NCI-H345 treated with DMSO at 0.1 percent for 48 hours (cell line): ENCODE results near the gene DACH1.
"Not testable (repeated sequence)": the region's sequence is repeated elsewhere in the genome, so short reads cannot be mapped to it uniquely, and the experiment has no call there.

Experiments
- DNase-seq: peaks from one replicate; lab custom pipeline; 2025; ENCODE audit not compliant: unreplicated experiment; lab: John Stamatoyannopoulos, UW

Gene DACH1

DNA sequence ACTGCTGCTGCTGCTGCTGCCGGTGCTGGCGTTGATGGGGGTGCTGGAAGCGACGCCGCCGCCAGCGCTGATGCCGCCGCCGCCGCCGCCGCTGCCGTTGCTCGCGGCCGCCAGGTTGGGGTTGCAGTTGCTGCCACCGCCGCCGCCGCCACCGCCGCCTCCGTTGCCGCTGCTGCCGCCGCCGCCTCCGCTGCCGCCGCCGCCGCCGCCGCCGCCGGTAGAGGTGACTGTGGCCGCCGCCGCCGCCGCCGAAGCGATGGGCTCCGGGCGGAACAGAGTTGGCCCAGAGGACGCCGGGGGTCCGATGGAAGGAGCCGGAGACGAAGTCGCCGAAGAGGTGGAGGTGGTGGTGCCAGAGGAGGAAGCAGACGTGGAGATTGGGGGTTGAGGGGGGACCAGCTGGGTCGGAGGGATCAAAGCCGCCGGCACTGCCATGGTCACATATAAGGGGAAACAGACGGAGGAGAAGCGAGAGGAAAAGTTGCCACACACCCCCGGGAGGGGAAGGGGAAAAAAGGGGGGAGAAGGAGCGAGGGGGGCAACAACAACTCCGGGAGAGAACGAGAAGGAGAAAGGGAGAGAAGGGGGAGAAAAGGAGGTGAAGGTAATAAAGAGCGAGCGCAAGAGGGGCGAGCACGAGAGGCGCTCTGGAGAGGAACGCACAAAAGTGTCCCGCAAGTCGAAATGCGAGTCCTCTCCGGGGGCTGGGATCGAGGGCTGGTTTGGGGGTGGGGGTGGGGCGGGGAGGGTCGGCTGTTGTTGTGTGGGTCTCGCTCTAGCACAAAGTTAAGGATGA is 471 bp downstream of the DACH1 start:
- no peak for DNase-seq

DNA sequence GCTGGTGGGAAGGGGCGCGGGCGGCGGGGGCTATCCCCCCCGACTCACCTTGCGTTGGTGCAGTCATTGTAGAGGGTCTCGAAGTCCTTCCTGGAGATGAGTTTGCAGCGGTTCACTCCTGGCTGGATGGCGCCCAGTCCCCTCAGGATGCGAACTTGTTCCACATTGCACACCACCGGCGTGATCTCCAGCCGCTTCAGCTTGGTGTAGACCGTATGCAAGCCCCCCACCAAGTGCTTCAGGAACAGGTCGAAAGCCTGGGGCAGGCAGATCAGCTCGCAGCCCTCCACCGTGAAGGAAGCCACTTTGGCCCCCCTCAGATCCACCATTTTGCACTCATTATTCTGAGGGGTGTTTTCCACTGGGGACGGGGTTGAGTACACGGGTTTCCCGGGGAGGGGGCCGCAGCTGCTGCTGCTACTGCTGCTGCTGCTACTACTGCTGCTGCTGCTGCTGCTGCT is 1.1 kb downstream of the DACH1 start:
- DNase-seq, result no peak

DNA sequence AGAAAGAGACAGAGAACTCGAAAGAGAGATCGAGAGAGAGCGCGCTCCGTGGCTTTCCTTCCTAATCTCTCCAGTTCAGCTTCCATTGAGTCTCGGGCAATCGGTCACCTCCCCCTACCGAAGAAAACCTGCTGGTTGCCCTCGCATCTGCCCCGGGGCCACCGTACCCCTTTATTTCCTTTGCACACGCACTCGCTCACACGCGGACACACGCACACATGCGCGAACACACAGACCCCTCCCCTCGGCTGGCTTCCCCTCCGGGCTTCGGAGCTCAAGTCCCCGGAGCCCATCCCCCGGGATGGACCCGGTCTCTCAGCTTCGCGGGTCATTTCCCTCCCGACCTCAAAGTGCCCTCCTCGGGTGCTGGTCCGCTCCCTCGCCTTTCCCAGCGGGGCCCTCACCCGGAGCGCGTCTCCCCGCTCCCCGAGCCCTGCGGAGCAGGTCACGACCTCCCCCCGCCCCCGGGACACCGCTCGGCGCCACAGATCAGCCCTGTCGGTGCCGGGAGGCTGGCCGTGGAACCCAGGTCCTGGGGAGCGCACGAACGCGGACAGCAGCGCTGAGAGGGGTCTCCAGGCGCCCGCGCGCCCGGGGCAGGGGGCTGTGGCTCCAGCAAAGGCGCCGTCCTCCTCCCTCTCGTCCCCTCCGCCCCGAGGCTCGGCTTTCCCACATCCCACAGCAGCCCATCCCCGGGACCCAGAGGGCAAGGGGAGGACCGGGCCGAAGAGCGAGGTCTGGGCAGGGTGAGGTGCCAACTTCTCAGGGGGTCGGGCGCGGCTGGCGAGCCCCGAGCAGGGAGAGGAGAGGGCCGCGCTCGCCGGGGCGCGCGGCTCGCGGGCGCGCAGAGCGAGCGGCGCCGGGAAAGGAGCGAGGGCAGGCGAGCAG is 1.8 kb downstream of the DACH1 start:
- DNase-seq, result peak; percentile 36

DNA sequence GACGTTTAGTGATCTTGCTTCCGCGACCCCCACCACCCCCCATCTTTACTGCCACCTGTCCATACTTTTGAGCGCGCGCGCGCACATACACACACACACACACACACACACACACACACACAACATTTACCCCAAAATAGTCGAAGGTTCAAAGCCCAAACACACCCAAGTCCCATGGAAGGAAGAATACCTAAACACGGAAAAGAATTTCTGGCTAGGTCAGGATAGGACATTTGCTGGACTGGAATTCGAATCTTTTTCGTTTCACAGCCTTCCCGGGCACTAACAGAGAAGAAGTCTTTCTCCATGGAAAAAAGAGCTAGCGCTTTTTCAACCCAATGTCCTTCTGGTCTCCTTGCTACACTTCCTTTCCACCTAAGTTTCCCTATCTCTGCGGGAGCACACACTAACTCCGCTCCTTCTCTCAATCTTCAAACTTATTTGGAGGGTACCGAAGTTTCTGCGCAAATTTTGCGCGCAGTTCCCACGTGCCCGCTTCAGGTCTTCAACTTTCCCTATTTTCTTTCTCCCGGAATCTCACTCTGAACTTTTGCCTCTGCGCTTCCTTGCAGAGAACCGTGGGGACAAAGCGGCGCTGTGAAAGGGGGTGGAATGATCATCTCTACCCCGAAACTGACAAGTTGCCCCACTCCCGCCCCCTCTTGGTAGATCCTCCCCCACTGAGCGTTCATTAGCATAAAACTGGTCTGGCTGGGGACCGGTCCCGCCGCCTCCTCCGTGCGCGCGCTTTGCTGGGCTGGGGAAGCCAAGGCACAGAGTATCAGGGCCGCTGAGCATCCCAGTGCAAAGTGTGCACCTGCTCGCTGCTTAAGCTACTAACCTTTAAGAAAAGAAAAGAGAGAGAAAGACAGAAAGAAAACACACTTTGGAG is 2.7 kb downstream of the DACH1 start:
- no peak for DNase-seq

DNA sequence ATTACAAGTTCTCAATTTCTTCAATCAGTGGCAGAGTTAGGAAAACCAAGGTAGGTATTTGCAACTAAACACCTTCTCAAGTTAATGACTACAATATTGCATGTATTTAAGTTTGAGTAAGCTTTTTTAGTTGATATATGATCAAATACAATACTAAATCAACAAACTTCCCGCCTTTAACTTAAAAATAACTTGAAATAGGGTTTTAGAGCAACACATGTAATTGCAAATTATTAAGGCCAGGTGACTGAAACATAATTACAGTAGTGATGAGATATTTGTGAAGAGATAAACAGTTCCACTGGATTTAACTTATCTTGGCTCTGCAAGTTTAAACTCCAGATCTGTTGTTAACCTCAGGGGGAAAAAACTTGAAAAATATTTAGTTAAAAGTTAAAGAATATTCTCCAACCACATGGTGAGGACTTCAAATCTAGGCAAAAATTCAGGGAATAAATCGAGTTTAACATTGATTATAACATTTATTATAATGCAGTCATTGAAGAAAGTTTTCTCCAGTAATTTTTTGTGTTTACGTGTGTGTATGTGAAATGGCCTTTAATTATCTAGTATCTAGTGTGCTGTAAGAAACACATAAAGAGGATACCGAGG is 3.6 kb downstream of the DACH1 start:
- no peak for DNase-seq

DNA sequence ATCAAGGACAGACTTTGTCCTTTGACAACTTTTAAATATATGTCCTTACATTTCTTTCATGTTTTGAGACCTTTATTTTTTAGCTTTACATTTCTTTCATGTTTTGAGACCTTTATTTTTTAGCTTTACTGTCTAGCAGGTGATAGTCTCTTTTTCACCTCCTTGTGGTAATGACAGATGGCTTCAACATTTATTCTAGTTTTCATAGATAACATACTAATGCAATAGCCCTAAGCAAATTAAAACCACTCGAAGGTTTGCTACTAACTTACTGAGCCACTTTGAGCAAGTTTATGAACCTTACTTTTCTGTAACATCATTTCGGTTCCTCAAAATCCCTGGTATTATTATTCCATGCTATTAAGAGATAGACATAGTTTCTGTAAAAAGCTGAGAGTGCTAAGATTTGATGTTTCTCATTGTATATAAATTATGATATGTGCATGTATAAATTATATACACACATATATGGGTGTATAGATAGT is 4.5 kb downstream of the DACH1 start:
- DNase-seq, result no peak

DNA sequence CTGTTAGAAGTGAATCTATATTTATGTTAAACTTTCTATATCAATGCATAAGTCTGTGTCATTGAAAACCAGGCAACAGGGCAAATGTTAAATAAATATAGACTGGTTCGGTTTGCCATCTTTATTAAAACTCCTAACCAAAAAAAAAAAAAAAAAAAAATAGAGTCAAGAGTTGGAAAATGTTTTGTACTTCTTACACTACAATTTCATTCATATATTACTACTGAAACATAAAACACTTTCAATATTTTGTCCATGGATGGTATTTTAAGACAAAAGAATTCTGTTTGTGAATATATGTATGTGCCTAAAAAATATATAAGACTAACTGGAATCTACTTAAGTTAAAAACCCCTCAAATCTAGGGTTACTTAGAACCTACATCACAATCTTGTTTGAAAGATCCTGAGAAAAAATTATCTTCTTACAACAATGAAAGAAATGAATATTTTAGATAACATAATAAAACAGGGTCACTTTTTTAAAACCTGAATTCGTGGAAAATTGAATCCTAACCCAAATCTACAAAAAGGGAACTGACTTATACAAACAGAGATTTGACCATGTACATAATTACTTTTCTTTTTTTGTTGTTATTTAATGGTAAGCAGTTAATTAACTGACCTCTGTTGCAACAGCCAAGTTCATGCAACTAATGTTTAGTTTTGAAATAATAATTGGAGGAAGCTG is 5.1 kb downstream of the DACH1 start:
- no peak for DNase-seq

DNA sequence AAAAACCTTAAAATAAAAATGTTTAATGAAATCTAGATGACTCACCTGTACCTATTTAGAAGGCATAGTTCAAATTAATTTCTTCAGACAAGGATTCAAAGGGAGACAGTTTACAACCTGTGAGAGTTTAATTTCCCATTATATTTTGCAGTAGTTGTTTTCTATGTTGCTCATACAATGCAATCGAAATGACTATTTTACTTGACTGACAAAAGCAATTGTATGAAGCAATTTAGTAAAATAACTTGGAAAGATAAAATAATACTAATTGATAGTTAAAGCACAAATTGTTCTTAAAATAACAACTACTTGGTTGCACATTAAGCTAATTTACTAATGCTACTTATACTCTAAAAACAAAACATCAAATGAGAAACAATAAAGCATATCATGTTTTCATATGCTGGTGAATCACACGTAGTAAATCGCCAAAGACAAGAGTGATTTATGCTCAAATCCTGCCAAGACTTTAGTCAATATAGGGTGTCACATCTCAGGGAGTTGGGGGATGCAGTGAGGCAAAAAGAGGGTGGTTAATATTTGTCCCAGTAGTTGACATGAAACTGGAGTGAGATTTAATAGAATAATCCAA is 6.4 kb downstream of the DACH1 start:
- DNase-seq, result no peak

DNA sequence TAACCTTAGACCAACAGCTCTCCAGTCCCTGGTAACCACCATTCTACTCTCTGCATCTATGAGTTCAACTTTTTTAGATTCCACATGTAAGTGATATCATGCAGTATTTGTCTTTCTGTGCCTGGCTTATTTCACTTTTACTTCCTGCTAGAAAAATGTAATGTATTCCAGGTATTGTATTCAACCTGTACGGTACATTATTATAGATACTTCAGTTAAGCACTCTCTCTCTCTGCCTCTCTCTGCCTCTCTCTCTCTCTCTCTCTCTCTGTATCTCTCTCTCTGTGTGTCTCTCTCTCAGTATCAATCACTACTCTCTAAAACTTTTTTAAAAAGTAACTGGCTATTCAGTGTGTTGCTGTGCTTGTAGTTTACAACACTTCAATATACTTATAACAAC is 8.4 kb downstream of the DACH1 start:
- DNase-seq, result no peak

DNA sequence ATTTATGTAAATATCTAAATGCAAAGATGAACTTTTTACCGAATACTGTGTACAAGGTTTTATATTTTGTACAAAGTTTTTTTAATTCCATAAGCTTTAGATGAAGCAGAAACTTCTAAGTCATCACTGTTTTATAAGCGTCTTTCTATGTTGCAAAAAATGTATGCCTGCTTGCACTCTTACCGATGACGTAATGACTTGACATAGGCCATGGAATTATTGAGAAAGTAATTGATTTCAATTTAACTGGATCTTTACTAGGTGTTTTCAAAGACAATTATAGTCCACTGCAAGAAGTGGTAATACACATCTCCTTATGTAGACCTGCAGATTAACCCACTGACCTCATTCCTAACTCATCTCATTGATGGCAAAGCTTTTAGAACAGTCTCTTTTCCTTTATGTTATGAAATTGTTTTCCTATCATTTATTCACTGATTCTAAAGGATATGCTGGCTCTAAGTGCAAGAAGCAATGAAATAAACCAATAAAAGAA is 10.4 kb downstream of the DACH1 start:
- DNase-seq, result no peak

DNA sequence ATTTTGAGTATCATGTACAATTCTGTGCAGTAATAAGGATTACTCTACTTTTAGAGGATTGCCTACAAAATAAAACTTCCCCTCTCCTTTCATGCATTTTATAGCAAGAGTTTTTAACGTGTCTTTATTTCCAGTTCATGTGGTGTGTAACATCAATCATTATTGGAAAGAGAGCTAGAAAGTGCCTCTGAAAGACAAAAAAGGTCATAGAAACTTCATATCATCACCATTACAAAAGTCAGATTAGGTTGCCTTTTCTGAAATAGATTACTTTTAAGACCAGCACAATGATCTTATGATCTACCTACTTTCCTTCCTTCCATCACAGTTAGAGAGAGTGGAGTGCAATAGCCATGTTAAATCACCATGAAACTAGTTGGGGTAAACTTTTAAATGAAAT is 12.6 kb downstream of the DACH1 start:
- no peak for DNase-seq

DNA sequence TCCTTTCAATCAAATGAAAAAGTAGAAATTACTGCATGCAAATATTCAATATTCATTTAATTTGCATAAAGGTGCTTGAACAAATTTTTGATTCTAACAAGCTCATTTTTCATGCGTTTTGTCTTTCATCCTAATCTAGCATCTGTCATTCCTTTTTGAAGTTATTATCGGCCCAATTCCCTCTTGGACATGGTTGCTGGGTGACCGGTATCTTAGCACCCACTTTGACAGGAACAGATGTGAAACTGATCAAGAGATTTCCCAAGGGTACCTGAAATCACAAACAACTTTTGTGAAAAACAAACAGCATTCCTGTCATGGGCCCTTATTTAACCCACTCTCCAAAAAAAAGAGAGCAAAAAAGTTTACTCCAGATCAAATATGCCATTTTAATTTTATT is 13.3 kb downstream of the DACH1 start:
- no peak for DNase-seq

DNA sequence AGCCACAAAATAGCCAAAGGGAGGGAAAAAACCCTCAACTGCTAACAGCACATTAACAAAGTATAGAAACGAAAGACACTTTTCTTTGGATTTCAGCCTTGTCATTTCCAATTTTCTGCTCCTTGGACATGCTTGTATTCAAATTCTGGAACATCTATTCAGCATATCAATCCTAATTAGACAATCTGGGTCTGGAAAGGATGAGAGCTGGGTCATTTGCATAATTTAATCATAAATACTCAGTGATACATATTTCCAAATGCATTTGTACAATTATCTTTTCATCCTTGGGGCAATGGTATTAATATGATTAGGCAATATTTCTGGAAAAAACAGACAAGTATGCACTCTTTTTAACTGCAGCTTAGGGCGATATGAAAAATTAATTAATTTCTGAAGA is 14.3 kb downstream of the DACH1 start:
- DNase-seq, result no peak

DNA sequence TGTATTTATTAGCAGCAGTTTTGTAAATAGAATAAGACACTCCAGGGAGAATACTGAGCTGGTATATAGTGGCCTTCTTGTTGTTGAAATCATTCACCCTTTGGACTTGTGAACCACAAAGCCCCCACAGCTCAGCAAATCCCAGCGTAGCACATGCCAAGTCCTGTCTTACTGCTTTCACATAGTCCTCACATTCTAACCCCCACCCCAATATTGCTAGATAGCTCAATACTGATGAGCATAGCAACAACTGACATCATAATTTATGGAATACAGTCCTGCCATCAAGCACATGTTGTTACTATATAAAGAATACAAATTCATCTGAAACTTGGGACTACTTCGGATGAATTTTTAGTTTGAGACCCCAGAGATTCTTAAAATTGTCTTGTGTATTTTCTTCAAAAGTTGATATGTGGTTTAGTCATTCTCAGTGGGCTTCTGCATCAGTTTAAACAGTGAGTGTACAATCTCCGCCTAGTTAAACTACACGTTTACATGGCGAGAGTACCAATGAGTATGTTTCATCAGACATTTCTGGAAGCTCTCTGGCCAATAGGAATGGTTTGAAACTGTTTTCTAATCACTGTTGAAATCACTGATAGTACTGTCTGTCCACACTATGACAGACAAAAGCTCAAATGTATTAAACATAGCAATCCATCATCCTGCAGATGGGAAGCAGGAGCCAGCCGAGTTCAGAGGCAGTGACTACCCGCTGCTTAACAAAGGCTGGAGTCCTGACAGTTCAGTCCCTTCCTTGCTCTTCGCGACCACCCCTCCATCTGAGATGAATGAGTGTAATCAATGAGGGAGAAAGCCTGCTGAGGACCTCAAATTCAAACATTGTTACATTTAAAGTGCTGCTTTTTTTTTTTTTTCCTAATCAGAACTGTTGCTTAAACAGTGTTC is 15.2 kb downstream of the DACH1 start:
- no peak for DNase-seq

DNA sequence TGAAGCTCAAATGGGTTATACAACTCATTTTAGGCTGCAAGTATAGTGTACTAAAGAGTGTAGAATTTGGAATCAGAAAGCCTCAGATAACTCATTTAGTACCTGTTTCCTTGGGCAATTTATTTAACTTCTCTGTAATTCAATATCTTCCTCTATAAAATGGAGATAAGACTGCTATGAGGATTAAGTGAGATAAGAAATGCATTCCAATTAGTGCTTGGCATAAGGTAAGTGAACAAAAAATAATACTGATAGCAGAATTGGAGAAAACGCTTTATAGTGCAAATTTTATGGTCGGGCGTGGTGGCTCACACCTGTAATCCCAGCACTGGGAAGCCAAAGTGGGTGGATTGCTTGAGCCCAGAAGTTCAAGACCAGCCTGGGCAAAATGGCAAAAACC is 25.0 kb downstream of the DACH1 start:
- no peak for DNase-seq

DNA sequence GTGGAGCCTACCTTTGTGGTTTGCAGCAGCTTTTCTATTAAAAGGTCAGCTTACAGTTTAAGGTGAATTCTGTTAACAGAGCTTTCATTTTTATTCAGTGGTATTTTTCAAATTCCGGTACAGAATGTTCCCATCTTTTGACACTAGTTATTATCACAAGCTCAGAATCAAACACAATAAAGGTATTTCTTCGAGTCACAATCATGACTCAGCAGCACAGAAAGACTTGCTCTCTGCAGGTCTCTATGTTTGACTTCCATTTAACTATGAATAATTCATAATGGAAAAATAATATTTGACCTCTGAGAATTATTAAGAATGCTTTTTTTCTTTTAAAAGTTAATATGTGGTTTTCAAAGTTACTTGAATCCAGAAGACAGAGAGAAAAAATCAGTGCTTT is 28.2 kb downstream of the DACH1 start:
- no peak for DNase-seq

DNA sequence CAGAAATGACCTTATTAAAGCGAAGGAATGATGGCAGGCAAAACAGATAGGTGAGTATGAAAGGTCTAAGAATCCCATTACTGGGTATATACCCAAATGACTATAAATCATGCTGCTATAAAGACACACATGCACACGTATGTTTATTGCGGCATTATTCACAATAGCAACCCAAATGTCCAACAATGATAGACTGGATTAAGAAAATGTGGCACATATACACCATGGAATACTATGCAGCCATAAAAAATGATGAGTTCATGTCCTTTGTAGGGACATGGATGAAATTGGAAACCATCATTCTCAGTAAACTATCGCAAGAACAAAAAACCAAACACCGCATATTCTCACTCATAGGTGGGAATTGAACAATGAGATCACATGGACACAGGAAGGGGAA is 29.4 kb downstream of the DACH1 start:
- DNase-seq, result not testable (repeated sequence)

DNA sequence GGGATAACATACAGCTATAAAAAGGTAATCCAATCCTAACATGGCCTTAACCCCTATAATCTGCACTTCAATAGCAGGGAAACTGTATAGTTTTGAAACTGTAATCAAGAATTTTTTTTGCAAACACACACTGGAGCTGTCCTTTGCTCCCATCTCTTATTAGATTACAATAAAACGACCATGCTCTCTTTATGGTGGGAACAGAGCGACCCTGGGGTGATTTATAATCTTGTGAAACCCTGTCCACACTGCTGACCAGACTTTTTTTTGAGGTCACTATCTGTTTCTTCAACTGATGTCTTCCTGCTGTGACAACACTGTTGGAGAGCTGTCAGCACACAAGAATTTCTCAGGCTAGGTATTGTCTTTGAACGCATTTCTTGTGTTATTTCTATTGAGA is 35.3 kb downstream of the DACH1 start:
- DNase-seq, result no peak
